Epithelial cell of proximal tubule (primary cell): Measurements from ENCODE around the gene FOXF1. TPM values are rescaled to one million over a fixed set of nuclear protein-coding genes. Genes with fewer than 3 reads are reported as not detected.

Source experiments
- DNase-seq: peaks from one replicate; pipeline ENCODE4 v3.0.0-alpha.2; 2011; ENCODE audit warnings: low read depth
- H3K4me3 ChIP-seq: 2 replicates; pipeline ENCODE4 v1.5.1; 2011; ENCODE audit warnings: low read depth, mild to moderate bottlenecking, low read length
- total RNA-seq: library from RNA; depleted of rRNA; stranded (reverse); fragments of >200 nt; gene quantifications from 2 replicates; pipeline ENCODE4 v1.2.3, GENCODE V29; 2015
- TF ChIP-seq, protein P1 (sequence below): conservative IDR thresholded peaks from 2 replicates; pipeline ENCODE4 v1.5.1; 2012; ENCODE audit warnings: low read depth, mild to moderate bottlenecking, low read length

FOXF1 gene
- total RNA-seq, 1 donor from 2014 or later, result 0.12 TPM

DNA sequence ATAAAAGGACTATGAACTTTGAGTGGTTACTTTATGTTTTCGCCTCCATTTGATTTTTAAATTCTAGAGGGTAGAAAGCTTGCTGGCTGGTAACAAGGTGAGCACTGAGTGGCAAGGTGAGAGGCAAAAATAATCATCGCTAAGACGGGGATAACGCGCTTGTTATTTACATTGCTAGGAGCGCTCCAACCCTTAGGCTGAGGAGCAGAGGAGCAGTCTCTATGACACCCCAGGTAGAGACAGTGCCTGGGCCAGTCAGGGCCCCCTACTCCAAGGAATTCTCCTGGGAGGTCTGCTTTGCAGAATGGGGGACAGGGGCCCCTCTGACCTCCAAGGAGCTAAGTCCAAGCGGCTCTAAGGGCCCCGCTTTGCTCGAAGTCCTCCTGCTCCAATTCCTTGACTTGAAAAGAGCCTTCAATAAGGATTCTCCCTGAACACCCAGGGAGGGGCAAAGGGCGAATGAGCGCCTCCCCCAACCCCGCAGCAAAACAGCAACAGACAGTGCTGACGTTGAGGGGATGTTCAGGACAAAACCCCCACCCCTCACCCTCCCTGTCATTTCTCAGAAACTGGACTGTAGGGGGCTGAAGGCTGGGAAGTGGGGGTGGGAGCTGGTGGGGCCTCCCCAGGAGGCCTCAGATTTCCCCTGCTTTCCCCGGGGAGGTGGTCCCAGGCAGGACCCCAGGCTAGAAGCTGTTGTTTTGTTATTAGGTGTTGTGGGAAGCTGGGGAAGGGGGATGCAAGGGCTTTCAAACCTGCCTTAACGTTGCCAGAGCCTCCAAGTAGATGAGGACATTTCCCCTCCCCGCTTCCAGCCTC lies 10.2 kb upstream of the FOXF1 start:
- H3K4me3 ChIP-seq, result no peak overlapping the region
- TF ChIP-seq, protein P1, sequence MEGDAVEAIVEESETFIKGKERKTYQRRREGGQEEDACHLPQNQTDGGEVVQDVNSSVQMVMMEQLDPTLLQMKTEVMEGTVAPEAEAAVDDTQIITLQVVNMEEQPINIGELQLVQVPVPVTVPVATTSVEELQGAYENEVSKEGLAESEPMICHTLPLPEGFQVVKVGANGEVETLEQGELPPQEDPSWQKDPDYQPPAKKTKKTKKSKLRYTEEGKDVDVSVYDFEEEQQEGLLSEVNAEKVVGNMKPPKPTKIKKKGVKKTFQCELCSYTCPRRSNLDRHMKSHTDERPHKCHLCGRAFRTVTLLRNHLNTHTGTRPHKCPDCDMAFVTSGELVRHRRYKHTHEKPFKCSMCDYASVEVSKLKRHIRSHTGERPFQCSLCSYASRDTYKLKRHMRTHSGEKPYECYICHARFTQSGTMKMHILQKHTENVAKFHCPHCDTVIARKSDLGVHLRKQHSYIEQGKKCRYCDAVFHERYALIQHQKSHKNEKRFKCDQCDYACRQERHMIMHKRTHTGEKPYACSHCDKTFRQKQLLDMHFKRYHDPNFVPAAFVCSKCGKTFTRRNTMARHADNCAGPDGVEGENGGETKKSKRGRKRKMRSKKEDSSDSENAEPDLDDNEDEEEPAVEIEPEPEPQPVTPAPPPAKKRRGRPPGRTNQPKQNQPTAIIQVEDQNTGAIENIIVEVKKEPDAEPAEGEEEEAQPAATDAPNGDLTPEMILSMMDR, result no peak
- DNase-seq, result no peak

DNA sequence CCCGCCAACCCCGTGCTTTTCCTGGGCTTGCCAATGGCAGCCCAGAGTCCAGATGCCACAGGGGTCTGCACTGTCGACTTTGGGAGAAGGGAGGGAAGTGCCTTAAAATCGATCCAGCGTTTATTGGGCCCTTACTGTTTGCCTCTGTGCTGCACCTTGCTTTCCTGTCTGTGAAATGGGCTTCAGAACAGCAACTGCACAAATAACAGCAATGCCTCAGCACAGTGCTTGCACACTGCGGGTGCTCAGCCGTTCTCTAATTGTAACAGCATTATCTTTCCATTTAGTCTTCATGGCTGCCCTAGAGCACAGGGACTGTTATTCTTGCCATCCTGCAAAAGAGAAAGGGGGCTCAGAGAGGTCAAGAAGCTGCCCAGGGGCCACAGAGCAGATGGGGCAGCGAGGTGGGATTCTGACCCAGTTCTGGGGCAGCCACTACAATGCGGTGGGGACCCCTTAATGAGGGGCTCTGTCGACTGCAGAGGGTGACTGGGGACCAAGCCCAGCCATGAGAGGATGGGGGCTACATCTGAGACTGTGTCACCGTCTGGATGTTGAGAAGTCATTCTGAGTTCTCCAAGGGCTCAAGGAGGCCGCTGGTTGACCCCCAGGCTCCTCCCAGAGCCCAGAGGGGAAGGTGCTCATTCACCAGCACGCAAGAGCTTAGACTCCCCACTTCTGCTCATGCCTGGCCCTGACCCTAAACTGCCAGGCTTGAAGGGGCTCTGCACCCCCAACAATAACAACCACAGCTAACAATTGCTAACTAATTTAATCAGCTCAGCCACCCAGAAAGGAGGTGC lies 9.4 kb upstream of the FOXF1 start:
- TF ChIP-seq, protein P1, result no peak
- DNase-seq, result no peak
- no peak overlapping the region for H3K4me3 ChIP-seq

DNA sequence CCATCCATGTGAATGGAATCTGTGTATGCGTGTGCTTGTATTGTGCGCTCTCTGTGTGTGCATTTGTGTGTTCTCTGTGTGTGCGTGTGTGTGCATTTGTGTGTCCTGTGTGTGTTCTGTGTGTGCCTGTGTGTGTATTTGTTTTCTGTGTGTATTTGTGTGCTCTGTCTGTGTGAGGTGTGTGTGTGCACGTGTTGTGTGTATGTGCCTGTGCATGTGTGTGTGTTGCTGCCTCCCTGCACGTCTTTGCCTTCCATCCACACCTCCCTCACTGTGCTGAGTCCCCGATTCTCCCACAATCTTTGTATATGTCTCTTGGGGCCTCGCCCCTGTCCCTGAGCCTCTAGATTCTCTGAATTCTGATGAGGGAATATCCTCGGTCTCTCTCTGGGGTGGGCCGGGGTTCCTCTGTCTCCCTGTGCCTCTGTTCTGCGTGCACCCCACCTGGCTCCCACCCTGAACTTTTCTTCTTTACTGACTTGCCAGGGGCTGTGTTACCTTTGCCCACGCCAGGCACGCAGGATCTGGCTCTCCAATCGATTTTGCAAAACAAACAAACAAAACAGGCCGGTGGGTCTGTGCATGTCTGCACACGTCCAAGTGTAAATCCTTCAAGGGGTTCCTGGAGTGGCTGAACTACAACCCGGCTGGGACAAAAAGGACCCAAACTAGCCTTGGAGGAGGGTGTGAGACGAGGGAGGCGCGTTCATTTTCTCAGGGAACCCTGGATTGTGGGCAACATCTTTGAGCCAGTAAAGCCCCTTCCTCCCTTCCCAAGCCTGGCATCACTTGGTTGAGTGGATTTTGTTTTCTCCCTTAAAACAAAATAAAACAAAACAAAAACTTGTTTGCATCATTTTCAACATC lies 8.1 kb upstream of the FOXF1 start:
- DNase-seq, result no peak
- TF ChIP-seq, protein P1, result no peak
- H3K4me3 ChIP-seq, result no peak overlapping the region

DNA sequence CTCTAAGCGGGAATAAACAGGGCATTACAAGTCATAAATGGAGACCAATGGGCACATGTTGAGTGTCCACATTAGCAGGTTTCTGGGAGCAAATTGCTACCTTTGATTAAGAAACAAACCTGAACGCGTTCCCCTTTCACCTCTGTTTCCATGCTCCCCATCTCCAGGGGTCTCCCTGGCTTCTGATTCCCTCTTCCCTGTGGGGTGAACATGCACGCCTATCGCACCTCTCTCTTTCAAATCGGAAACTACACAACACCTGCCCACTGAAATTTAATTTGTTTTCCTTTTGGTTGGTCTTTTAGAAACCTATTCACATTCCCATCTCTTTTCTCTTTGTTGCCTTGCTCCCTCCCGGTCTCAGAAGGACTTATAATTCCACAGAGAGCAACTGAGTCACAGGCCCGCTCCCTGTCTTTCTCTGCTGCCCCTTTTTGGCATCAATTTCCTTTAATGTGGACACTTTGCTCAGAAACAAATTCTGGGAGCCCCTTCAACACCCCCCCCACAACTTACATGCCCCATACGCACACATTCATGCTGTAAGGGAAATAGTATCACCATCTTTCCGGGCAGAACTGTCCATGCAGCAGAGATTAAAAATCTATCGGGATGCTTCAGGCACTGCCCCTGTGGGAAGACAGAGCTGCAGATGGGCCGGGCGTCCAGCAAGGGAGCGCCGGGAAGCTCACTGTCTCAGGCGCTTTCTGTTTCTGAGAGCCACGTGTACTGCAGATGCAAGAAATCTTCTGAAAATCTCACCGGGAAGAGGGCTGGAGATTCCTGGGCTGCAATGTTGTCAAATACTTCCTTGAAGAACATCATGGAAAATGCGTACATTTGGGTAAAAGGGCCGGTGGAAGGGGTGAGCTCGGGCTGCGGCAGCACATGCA lies 7.2 kb upstream of the FOXF1 start:
- TF ChIP-seq, protein P1, result no peak
- DNase-seq, result no peak
- no peak overlapping the region for H3K4me3 ChIP-seq

DNA sequence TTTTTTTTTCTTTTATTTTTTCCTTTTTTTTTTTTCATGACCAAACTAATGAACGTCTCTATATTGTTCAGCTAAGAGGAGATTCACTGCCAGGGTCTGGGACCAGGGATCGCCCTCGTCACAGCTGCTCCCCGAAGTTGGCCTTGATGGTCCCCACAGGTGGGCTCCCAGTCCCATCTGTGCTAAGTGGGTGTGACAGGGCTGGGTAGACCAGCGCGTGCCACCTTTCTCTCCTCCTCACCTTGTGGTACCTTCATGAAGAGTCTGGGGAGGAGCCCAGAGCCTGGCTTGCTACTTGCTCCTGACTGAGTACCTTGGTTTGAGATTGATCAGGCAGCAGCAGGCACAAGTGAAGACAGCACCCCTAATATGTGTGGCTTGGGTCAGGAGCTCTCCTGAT lies 6.5 kb upstream of the FOXF1 start:
- H3K4me3 ChIP-seq, result no peak overlapping the region
- DNase-seq, result no peak
- TF ChIP-seq, protein P1, result no peak
